C4-2B (cell line): ENCODE measurements around the gene SMAD2.

Source experiments
- H3K27ac ChIP-seq: fragments of 450-650 bp; 2 replicates; pipeline ENCODE4 v1.5.1; 2017
- CTCF ChIP-seq: fragments of 450-650 bp; conservative IDR thresholded peaks from 2 replicates; pipeline ENCODE4 v1.5.1; 2017; ENCODE audit warnings: mild to moderate bottlenecking
- ZFX ChIP-seq: fragments of 450-650 bp; IDR thresholded peaks from 2 replicates; pipeline ENCODE4 v1.6.1; 2017

SMAD2 gene

GRCh38 chr18:47846431-47846830, 84.0 kb downstream of the SMAD2 start:
- no peak overlapping the region for H3K27ac ChIP-seq
- no peak for TF ChIP-seq ZFX
- TF ChIP-seq CTCF, result no peak

- TF ChIP-seq ZFX (no peak), CTCF (no peak)
- H3K27ac ChIP-seq, result no peak overlapping the region
Measured at GRCh38 chr18:47844828-47845498, 85.5 kb downstream of the SMAD2 start.

- TF ChIP-seq ZFX (no peak), CTCF (no peak)
- no peak overlapping the region for H3K27ac ChIP-seq
Measured at GRCh38 chr18:47842836-47843235, 87.6 kb downstream of the SMAD2 start.

GRCh38 chr18:47838396-47838795, 92.1 kb downstream of the SMAD2 start:
- no peak overlapping the region for H3K27ac ChIP-seq
- TF ChIP-seq CTCF (no peak), ZFX (no peak)

- TF ChIP-seq CTCF (no peak), ZFX (no peak)
- H3K27ac ChIP-seq, result no peak overlapping the region
Measured at GRCh38 chr18:47832348-47832747, 98.1 kb downstream of the SMAD2 start.

- no peak overlapping the region for H3K27ac ChIP-seq
- TF ChIP-seq ZFX (no peak), CTCF (no peak)
Measured at GRCh38 chr18:47831351-47831750, 99.1 kb downstream of the SMAD2 start.

- no peak for TF ChIP-seq ZFX
- TF ChIP-seq CTCF, result no peak
- H3K27ac ChIP-seq, result no peak overlapping the region
Measured at GRCh38 chr18:47830772-47831171, 99.7 kb downstream of the SMAD2 start.
